ENCODE results near the gene RPS6KA2.

Gene RPS6KA2

DNA sequence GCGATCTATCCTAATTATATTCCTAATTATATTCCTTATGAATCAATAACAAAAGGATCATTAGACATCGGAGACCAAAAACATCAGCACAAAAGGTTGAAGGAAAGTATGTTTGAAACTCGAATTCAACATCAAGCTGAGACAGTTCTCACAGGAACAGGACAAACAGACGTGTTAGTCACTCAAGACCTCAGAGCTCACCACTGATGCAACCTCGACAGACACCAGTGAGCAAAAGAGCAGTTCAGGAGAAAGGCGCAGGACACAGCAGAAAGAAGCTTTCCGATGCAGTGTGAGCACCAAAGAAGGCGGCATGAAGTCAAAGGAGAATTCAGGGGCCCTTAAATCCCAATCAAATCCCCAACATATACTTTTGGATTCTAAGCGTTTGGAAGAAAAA, 34.2 kb downstream of the RPS6KA2 start:
- no peaks in the 10 kb centered on the region for H3K27me3 ChIP-seq (ENCODE audit: insufficient read depth, poor library complexity, severe bottlenecking)
- TF ChIP-seq, protein P1, sequence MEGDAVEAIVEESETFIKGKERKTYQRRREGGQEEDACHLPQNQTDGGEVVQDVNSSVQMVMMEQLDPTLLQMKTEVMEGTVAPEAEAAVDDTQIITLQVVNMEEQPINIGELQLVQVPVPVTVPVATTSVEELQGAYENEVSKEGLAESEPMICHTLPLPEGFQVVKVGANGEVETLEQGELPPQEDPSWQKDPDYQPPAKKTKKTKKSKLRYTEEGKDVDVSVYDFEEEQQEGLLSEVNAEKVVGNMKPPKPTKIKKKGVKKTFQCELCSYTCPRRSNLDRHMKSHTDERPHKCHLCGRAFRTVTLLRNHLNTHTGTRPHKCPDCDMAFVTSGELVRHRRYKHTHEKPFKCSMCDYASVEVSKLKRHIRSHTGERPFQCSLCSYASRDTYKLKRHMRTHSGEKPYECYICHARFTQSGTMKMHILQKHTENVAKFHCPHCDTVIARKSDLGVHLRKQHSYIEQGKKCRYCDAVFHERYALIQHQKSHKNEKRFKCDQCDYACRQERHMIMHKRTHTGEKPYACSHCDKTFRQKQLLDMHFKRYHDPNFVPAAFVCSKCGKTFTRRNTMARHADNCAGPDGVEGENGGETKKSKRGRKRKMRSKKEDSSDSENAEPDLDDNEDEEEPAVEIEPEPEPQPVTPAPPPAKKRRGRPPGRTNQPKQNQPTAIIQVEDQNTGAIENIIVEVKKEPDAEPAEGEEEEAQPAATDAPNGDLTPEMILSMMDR (IDR thresholded peaks at IDR 0.05; ENCODE audit: insufficient read depth, low read length), result no peak
- TF ChIP-seq SPI1 (IDR thresholded peaks at IDR 0.05; ENCODE audit: borderline replicate concordance, low read depth) (no peak), GABPA (IDR thresholded peaks at IDR 0.05; ENCODE audit: low read depth) (no peak), REST (IDR thresholded peaks at IDR 0.05; ENCODE audit: insufficient replicate concordance, low read depth) (no peak), POLR2AphosphoS5 (IDR thresholded peaks at IDR 0.05; ENCODE audit: low read depth) (no peak)
- no peak for DNase-seq (ENCODE audit: low read depth in 1 of 2, low spot score in 1 of 2)
- H3K27ac ChIP-seq (replicated peaks), result no peak overlapping the region
- no peak overlapping the region for H3K4me3 ChIP-seq (replicated peaks; ENCODE audit: insufficient read depth, low read length)

- Histone ChIP-seq H3K27me3 (ENCODE audit: insufficient read depth, poor library complexity, severe bottlenecking) (no peaks in the 10 kb centered on the region), H3K4me3 (replicated peaks; ENCODE audit: insufficient read depth, low read length) (no peak overlapping the region), H3K27ac (replicated peaks) (no peak overlapping the region)
- no peak for DNase-seq (ENCODE audit: low read depth in 1 of 2, low spot score in 1 of 2)
- TF ChIP-seq POLR2AphosphoS5 (IDR thresholded peaks at IDR 0.05; ENCODE audit: low read depth) (no peak), GABPA (IDR thresholded peaks at IDR 0.05; ENCODE audit: low read depth) (no peak), REST (IDR thresholded peaks at IDR 0.05; ENCODE audit: insufficient replicate concordance, low read depth) (no peak), SPI1 (IDR thresholded peaks at IDR 0.05; ENCODE audit: borderline replicate concordance, low read depth) (no peak)
- TF ChIP-seq, protein P1 (IDR thresholded peaks at IDR 0.05; ENCODE audit: insufficient read depth, low read length), result no peak
Measured at GRCh38 chr6:166591961-166592520, 35.0 kb downstream of the RPS6KA2 start.

DNA sequence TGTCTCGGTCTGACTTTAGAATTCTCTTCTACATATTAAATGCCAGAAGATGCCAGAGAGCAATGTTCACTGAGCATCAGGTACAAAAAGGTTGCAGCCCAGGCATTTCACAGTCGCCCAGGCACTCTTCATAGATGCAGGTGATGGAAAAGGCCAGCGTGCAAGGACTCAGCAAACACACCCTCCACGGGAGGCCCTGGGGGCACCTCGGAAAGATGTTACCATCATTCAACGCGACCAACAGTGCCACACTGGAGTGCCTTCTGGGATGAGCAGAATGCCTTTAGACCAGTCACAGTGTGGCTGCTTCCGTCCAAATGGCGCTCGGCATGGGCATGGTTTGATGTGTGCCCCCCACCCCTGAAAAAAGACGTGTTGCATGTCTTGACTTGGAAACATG, 36.0 kb downstream of the RPS6KA2 start:
- H3K27ac ChIP-seq (replicated peaks), result no peak overlapping the region
- TF ChIP-seq GABPA (IDR thresholded peaks at IDR 0.05; ENCODE audit: low read depth) (no peak), POLR2AphosphoS5 (IDR thresholded peaks at IDR 0.05; ENCODE audit: low read depth) (no peak), SPI1 (IDR thresholded peaks at IDR 0.05; ENCODE audit: borderline replicate concordance, low read depth) (no peak), REST (IDR thresholded peaks at IDR 0.05; ENCODE audit: insufficient replicate concordance, low read depth) (no peak)
- TF ChIP-seq, protein P1 (IDR thresholded peaks at IDR 0.05; ENCODE audit: insufficient read depth, low read length), result no peak
- H3K27me3 ChIP-seq (ENCODE audit: insufficient read depth, poor library complexity, severe bottlenecking), result no peaks in the 10 kb centered on the region
- DNase-seq (ENCODE audit: low read depth in 1 of 2, low spot score in 1 of 2), result no peak
- no peak overlapping the region for H3K4me3 ChIP-seq (replicated peaks; ENCODE audit: insufficient read depth, low read length)

All from HL-60 (cell line).